NT2/D1 (cell line): ENCODE measurements around the gene IGF2BP2.

Experiments used
- DNase-seq: peaks from one replicate; pipeline ENCODE4 v3.0.0-alpha.2; 2011; ENCODE audit warnings: low read depth, low spot score
- H3K27me3 ChIP-seq: 2 replicates; pipeline ENCODE4 v1.6.0; 2011; ENCODE audit warnings: mild to moderate bottlenecking; ENCODE audit not compliant: insufficient read length, insufficient read depth
- H3K36me3 ChIP-seq: 2 replicates; pipeline ENCODE4 v1.6.1; 2011; ENCODE audit warnings: mild to moderate bottlenecking, low read length, mixed read lengths; ENCODE audit not compliant: insufficient read depth, insufficient read length
- H3K4me1 ChIP-seq: 2 replicates; pipeline ENCODE4 v1.5.1; 2011; ENCODE audit not compliant: insufficient read depth, insufficient read length
- H3K4me3 ChIP-seq: 2 replicates; pipeline ENCODE4 v1.5.1; 2011; ENCODE audit warnings: low read depth; ENCODE audit not compliant: insufficient read length
- H3K9ac ChIP-seq: 2 replicates; pipeline ENCODE4 v1.6.0; 2011; ENCODE audit warnings: low read depth; ENCODE audit not compliant: insufficient read length
- H3K9me3 ChIP-seq: 2 replicates; pipeline ENCODE4 v1.5.1; 2011; ENCODE audit warnings: mild to moderate bottlenecking, low read length; ENCODE audit not compliant: insufficient read depth
- SUZ12 ChIP-seq: IDR thresholded peaks from 2 replicates; pipeline ENCODE4 v1.6.1; 2011; ENCODE audit not compliant: insufficient read length, insufficient read depth; ENCODE audit errors: extremely low read depth
- YY1 ChIP-seq: IDR thresholded peaks from 2 replicates; pipeline ENCODE4 v1.6.1; 2011; ENCODE audit not compliant: insufficient read length, insufficient read depth
- ZNF274 ChIP-seq: IDR thresholded peaks from 2 replicates; pipeline ENCODE4 v1.6.1; 2011; ENCODE audit warnings: mild to moderate bottlenecking, low read depth, low read length

The IGF2BP2 gene

DNA sequence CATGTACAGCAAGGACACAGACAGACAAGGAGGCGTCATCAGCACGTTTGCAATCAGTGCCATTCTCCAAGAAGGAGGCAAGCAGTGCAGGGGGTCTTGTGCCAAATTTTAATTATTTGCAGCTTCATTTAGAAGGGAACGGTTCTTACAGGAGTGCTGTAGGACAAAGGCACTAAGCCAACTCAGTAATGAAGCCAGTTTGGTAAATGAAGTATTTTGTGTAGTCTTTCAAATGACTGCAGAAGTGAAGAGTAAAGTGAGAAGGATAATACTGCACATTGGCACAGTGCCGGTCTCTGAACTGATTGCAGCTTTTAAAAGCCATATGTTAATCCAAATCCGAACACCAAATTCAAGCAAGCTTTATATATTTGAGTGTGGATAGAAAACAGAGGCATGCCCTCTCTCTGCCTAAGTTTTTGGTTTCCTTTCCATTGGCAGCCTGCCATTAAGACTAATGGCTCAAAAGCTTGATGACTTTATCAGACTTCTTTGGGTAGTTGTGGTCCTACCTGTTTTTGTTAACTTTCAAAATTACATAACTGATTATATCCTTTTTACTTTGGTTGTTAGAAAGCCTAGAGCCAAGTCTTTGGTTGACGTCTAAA, 137.5 kb downstream of the IGF2BP2 start:
- Histone ChIP-seq H3K36me3 (peaks cover 65% of the 10 kb centered on the region), H3K9ac (no peak overlapping the region), H3K9me3 (no peaks in the 10 kb centered on the region), H3K4me1 (no peaks in the 10 kb centered on the region), H3K4me3 (no peak overlapping the region), H3K27me3 (no peaks in the 10 kb centered on the region)
- no peak for DNase-seq
- TF ChIP-seq YY1 (no peak), SUZ12 (no peak), ZNF274 (no peak)

DNA sequence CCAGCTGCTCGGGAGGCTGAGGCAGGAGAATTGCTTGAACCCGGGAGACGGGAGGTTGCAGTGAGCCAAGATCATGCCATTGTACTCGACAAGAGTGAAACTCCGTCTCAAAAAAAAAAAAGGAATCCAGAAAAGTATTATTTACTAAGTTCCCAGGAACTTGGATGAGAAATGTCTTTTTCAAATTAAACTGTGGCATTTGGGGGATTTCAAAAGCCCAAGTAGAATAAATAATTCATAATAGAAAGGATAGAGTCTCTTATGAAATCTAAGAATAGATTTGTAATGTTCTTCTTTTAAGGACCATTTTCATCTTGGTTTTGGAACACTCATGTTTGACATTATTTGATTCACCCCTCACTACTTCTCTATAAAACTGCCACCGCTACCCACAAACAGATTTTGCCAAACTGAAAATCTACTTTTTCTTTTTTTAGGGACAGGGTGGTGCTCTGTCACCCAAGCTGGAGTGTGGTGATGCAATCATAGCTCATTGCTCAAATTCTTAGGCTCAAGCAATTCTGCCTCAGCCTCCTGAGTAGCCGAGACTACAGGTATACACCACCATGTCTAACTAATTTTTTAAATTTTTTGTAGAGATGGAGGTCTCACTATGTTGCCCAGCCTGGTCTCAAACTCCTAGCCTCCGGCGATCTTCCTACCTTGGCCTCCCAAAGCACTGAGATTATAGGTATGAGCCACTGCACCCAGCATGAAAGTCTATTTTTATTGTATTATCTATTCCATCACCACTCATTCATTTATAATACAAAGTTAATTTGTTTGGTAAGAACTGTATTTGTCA, 139.4 kb downstream of the IGF2BP2 start:
- Histone ChIP-seq H3K36me3 (peaks cover 59% of the 10 kb centered on the region), H3K4me3 (no peak overlapping the region), H3K9ac (no peak overlapping the region), H3K4me1 (no peaks in the 10 kb centered on the region), H3K9me3 (no peaks in the 10 kb centered on the region), H3K27me3 (no peaks in the 10 kb centered on the region)
- TF ChIP-seq SUZ12 (no peak), ZNF274 (no peak), YY1 (no peak)
- no peak for DNase-seq

- Histone ChIP-seq H3K4me3 (no peak overlapping the region), H3K36me3 (peaks cover 48% of the 10 kb centered on the region)
- no peak for DNase-seq
Measured at GRCh38 chr3:185680231-185680630, 144.6 kb downstream of the IGF2BP2 start.

DNA sequence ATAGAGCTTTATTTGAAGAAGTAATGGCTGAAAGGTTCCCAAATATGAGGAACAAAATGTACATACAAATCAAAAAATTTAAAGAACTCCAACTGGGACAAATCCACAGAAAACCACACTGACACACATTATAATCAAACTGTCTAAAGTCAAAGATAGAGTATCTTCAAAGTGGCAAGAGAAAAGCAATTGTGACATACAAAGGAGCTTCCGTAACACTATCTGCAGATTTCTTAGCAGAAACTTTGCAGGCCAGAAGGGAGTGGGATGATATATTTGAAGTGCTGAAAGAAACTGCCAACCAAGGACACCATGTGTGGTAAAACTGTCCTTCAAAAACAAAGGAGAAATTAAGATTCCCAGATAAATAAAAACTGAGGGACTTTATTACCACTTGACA, 146.8 kb downstream of the IGF2BP2 start:
- H3K4me1 ChIP-seq: no peaks in the 10 kb centered on the region
- no peak for DNase-seq
- no peak for TF ChIP-seq ZNF274
- no peak for TF ChIP-seq SUZ12
- TF ChIP-seq YY1: no peak
- H3K36me3 ChIP-seq: peaks cover 52% of the 10 kb centered on the region
- H3K9me3 ChIP-seq: peaks cover 11% of the 10 kb centered on the region; the same call in 1 of the 2 replicates
- H3K9ac ChIP-seq: no peak overlapping the region
- H3K27me3 ChIP-seq: no peaks in the 10 kb centered on the region
- H3K4me3 ChIP-seq: no peak overlapping the region

More at GRCh38 chr3:185680231-185680630, 144.6 kb downstream of the IGF2BP2 start:
- Histone ChIP-seq H3K9me3 (peaks cover 11% of the 10 kb centered on the region; the same call in 1 of the 2 replicates), H3K27me3 (no peaks in the 10 kb centered on the region), H3K4me1 (no peaks in the 10 kb centered on the region), H3K9ac (no peak overlapping the region)
- no peak for TF ChIP-seq SUZ12
- TF ChIP-seq YY1: no peak
- no peak for TF ChIP-seq ZNF274

- Histone ChIP-seq H3K9me3 (peaks cover 11% of the 10 kb centered on the region; the same call in 1 of the 2 replicates), H3K27me3 (no peaks in the 10 kb centered on the region), H3K4me1 (no peaks in the 10 kb centered on the region), H3K36me3 (peaks cover 53% of the 10 kb centered on the region), H3K9ac (no peak overlapping the region), H3K4me3 (no peak overlapping the region)
- TF ChIP-seq SUZ12: no peak
- TF ChIP-seq ZNF274: no peak
- TF ChIP-seq YY1: no peak
- peak; percentile 56 for DNase-seq
Measured at GRCh38 chr3:185677146-185677829, 147.6 kb downstream of the IGF2BP2 start.

- H3K4me3 ChIP-seq: no peak overlapping the region
- TF ChIP-seq ZNF274: no peak
- TF ChIP-seq YY1: no peak
- TF ChIP-seq SUZ12: no peak
- DNase-seq: no peak
- H3K36me3 ChIP-seq: peaks cover 65% of the 10 kb centered on the region
- no peaks in the 10 kb centered on the region for H3K4me1 ChIP-seq
- H3K27me3 ChIP-seq: no peaks in the 10 kb centered on the region
- H3K9me3 ChIP-seq: peaks cover 5% of the 10 kb centered on the region; the same call in 1 of the 2 replicates
- no peak overlapping the region for H3K9ac ChIP-seq
Measured at GRCh38 chr3:185667574-185667973, 157.3 kb downstream of the IGF2BP2 start.
